GM12864 (cell line): ENCODE data around the gene NOX1.

Source experiments
- DNase-seq: peaks from one replicate; pipeline ENCODE4 v3.0.0-alpha.2; 2011; ENCODE audit warnings: low read depth
- H3K4me3 ChIP-seq: 2 replicates; pipeline ENCODE4 v1.5.1; 2011; ENCODE audit warnings: mild to moderate bottlenecking, low read depth, low read length, control low read depth
- TF ChIP-seq, protein P1 (sequence below): IDR thresholded peaks from 2 replicates; pipeline ENCODE4 v1.5.1; 2011; ENCODE audit warnings: low read depth, mild to moderate bottlenecking, moderate library complexity, low read length, control low read depth, inconsistent platforms; ENCODE audit errors: missing control alignments

The NOX1 gene

DNA sequence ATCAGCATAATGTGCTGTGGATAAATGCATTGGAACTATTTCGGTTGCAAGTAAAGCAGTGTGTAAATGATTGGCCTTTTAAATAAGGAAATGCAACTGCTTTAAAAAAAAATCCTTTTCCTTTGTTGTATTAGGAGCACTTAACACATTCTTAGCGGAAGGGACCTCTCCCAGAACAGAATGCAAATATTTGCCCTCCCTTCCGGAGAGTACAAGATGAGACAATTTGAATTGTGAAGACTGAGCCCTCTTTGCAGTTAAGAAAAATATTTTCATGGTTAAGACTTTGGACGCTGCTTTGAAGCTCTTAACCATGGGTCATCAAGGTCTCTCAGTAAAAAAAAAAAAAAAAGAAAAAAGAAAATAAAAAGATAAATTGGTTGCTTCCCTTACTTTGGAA, 9.5 kb upstream of the NOX1 start:
- TF ChIP-seq, protein P1, sequence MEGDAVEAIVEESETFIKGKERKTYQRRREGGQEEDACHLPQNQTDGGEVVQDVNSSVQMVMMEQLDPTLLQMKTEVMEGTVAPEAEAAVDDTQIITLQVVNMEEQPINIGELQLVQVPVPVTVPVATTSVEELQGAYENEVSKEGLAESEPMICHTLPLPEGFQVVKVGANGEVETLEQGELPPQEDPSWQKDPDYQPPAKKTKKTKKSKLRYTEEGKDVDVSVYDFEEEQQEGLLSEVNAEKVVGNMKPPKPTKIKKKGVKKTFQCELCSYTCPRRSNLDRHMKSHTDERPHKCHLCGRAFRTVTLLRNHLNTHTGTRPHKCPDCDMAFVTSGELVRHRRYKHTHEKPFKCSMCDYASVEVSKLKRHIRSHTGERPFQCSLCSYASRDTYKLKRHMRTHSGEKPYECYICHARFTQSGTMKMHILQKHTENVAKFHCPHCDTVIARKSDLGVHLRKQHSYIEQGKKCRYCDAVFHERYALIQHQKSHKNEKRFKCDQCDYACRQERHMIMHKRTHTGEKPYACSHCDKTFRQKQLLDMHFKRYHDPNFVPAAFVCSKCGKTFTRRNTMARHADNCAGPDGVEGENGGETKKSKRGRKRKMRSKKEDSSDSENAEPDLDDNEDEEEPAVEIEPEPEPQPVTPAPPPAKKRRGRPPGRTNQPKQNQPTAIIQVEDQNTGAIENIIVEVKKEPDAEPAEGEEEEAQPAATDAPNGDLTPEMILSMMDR, result no peak
- DNase-seq, result peak; percentile 8
- H3K4me3 ChIP-seq, result no peak overlapping the region

DNA sequence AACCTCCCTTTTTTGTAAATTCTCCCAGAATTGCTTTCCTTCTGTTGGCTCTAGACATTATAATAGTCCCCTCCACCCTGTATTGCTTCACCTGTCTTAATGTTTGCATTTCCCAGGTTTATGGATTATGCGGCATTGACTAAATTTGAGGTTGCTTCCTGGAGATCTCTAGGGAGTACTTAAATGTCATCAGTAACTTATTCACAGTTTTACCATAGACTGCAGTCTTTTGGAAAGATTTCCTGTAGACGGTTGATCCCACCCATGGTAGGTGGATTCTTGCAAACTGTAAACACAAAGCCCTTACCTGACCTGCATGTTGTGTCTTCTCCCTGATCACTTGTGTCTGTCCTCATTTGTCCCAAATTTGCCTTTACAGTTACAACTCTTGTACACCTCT, 6.2 kb upstream of the NOX1 start:
- TF ChIP-seq, protein P1, result no peak
- DNase-seq, result no peak
- H3K4me3 ChIP-seq, result no peak overlapping the region

- no peak for DNase-seq
- TF ChIP-seq, protein P1, result no peak
- no peak overlapping the region for H3K4me3 ChIP-seq
Measured at GRCh38 chrX:100871594-100872560, 2.3 kb downstream of the NOX1 start.

DNA sequence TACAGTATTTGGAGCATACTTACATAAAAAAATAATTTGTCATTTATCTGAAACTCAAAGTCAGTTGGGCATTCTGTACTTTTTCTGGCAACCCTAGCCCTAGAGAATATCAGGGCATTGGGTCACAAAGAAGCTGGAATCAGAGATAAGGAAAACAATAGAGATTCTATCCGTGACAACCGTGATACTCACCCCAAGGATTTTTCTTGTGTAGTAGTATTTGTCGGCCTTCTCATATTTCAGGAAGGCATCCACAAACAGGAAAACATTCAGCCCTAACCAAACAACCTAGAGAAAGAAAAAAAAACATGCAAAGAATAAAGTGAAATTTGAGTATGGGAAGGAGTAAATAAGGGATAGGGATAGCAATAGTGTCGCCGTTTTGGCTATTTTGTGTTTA, 3.6 kb downstream of the NOX1 start:
- DNase-seq, result no peak
- TF ChIP-seq, protein P1, result no peak
- no peak overlapping the region for H3K4me3 ChIP-seq

DNA sequence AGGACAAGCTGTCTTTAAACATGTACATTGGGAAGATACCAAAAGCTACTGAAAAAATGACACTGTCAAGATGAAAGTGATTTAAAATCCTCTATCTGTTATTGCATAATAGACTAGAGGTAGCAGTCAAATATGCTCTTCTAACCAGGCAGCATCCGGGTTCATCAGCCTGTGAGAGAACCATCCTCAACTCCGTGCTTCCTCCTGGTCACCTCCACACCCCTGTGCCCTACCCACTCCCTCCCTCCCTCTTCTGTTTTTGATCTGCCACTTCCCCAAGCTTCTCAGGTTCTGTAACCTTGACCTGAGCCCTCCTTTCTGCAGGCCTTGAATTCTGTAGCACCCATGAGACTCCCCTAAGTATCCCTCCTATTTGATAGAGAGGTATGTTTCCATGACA, 5.9 kb downstream of the NOX1 start:
- no peak for DNase-seq
- TF ChIP-seq, protein P1, result no peak
- H3K4me3 ChIP-seq, result no peak overlapping the region

DNA sequence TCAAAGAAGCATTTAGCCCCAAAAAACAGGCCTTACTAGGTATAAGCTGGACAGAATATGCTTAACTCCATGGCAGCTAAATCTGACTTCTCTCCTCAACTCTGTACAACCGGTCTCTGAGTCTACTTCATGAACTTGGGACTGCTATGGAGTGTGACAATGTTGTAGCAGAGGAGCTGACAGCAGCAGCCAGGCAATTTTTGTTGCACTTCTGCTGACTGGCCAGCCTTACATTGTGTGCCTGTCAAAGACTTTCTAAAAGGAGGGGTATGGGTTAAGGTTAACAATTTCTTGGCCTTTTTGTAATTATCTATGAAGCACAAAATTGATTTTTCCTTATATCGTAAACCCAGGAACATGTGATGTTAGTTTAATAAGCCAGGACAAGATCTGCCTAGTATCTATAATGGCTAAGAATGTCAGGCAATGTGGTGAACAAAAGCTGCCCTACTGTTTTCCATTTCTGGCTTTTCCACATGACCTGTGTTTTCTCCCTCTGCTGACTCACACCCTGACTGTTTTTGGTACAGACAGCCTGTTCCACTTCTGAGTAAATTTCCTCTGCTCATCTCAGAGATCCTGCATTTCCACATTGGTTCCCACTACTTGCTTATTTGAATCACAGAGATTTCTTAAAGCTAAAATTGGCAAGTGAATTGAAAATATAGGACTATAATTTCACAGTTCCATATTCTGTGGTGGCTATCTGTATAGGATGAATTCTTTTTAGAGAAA, 9.3 kb downstream of the NOX1 start:
- H3K4me3 ChIP-seq, result no peak overlapping the region
- no peak for DNase-seq
- TF ChIP-seq, protein P1, result no peak
